Endothelial cell of umbilical vein (primary cell): Measurements from ENCODE around the gene CPNE7. TPM values are rescaled to one million over a fixed set of nuclear protein-coding genes. Genes with fewer than 3 reads are reported as not detected.
A peak's percentile ranks its signal among the peaks of the same experiment; 100 is the strongest.

Experiments used
- BruUV-seq: library from RNA; stranded (reverse); fragments of 400-500 nt; replicated peaks from 2 replicates; lab custom pipeline; 2021; lab: Mats Ljungman, UMichigan
- CTCF ChIA-PET: fragments of 300-600, 350-600 bp; sonication (Branson Sonifier 250); formaldehyde crosslinking; loops from one replicate; lab custom pipeline; 2021; ENCODE audit warnings: antibody characterized with exemption, inconsistent platforms; lab: Charles Lee
- POLR2A ChIA-PET: fragments of 300-600, 350-600 bp; sonication (Branson Sonifier 250); formaldehyde crosslinking; loops from one replicate; lab custom pipeline; 2021; ENCODE audit warnings: antibody characterized with exemption, inconsistent platforms; lab: Charles Lee
- DNase-seq: peaks from one replicate; pipeline ENCODE4 v3.0.0-alpha.2; 2011; ENCODE audit warnings: low read depth, low spot score
- FAIRE-seq: peaks from 2 replicates; lab custom pipeline; 2011; peaks lifted over from hg19 to GRCh38; lab: Jason Lieb, UNC
- H2AFZ ChIP-seq: 2 replicates; pipeline ENCODE4 v1.6.0; 2012; ENCODE audit warnings: low read depth, low read length, control low read depth, inconsistent platforms
- H3K27ac ChIP-seq: 2 replicates; pipeline ENCODE4 v1.5.1; 2011; ENCODE audit warnings: low read depth, mild to moderate bottlenecking, control low read depth, low read length, moderate library complexity; ENCODE audit not compliant: insufficient read depth
- H3K27me3 ChIP-seq, 2 experiments: 2 replicates each; pipeline versions ENCODE4 v1.6.0 to v1.6.1; 2011; ENCODE audit warnings: low read length in 2 of 2, mixed read lengths in 1 of 2; ENCODE audit not compliant: control insufficient read depth in 2 of 2, insufficient read depth in 2 of 2
- H3K36me3 ChIP-seq, 2 experiments: 2 replicates in 1 of 2; 3 replicates in 1 of 2; pipeline ENCODE4 v1.5.1; 2011; ENCODE audit warnings: low read length in 2 of 2, mild to moderate bottlenecking in 1 of 2, moderate library complexity in 1 of 2; ENCODE audit not compliant: control insufficient read depth in 2 of 2, insufficient read depth in 2 of 2; ENCODE audit errors: extremely low read depth in 1 of 2
- H3K4me1 ChIP-seq: 3 replicates; pipeline ENCODE4 v1.5.1; 2011; ENCODE audit warnings: mild to moderate bottlenecking, low read length; ENCODE audit not compliant: control insufficient read depth, insufficient read depth; ENCODE audit errors: extremely low read depth
- H3K4me2 ChIP-seq: 2 replicates; pipeline ENCODE4 v1.6.1; 2011; ENCODE audit warnings: low read length, control low read depth, mixed read lengths; ENCODE audit not compliant: insufficient read depth
- H3K4me3 ChIP-seq, 3 experiments: fragments of 200-600 bp in 1 of 3; sonication (generic), shearing (Covaris generic) in 1 of 3; replicated peaks in 1 of 3; 2 replicates each; pipeline ENCODE4 v1.5.1; 2011 to 2016; ENCODE audit warnings: control low read depth in 3 of 3, low read length in 3 of 3, mild to moderate bottlenecking in 2 of 3, inconsistent platforms in 1 of 3, low read depth in 1 of 3, moderate library complexity in 1 of 3; ENCODE audit not compliant: insufficient read depth in 1 of 3
- H3K79me2 ChIP-seq: 2 replicates; pipeline ENCODE4 v1.6.0; 2012; ENCODE audit warnings: low read length, inconsistent platforms; ENCODE audit not compliant: control insufficient read depth, insufficient read depth
- H3K9ac ChIP-seq: replicated peaks from 2 replicates; pipeline ENCODE3; 2011; ENCODE audit warnings: low read length, control low read depth; ENCODE audit not compliant: insufficient read depth; ENCODE audit errors: extremely low read depth
- H3K9me1 ChIP-seq: replicated peaks from 3 replicates; pipeline ENCODE4 v1.6.0; 2011; ENCODE audit warnings: mild to moderate bottlenecking, low read length; ENCODE audit not compliant: control insufficient read depth, insufficient read depth; ENCODE audit errors: extremely low read depth
- H3K9me3 ChIP-seq: replicated peaks from 2 replicates; pipeline ENCODE4 v1.5.1; 2012; ENCODE audit warnings: low read length, inconsistent platforms; ENCODE audit not compliant: control insufficient read depth, insufficient read depth
- H4K20me1 ChIP-seq: replicated peaks from 2 replicates; pipeline ENCODE3; 2011; ENCODE audit warnings: mild to moderate bottlenecking, low read length; ENCODE audit not compliant: control insufficient read depth, insufficient read depth; ENCODE audit errors: extremely low read depth
- FOS ChIP-seq: IDR thresholded peaks from 2 replicates; pipeline ENCODE4 v1.6.1; 2011; ENCODE audit warnings: mild to moderate bottlenecking, low read length, moderate library complexity, borderline replicate concordance; ENCODE audit not compliant: insufficient read depth
- GATA2 ChIP-seq: IDR thresholded peaks from 2 replicates; pipeline ENCODE4 v1.7.0; 2011; ENCODE audit warnings: low read depth, mild to moderate bottlenecking, moderate library complexity, mixed read lengths, low read length; ENCODE audit not compliant: insufficient read length, insufficient read depth
- JUN ChIP-seq: IDR thresholded peaks from 2 replicates; pipeline ENCODE4 v1.6.1; 2011; ENCODE audit warnings: borderline replicate concordance, low read depth; ENCODE audit not compliant: insufficient read length, insufficient read depth
- POLR2AphosphoS5 ChIP-seq: IDR thresholded peaks from 2 replicates; pipeline ENCODE4 v1.6.1; 2012; ENCODE audit warnings: low read depth, mild to moderate bottlenecking, control low read depth, low read length, moderate library complexity; ENCODE audit not compliant: insufficient read depth
- dilution Hi-C: fragments of 300-500 bp; cut with MboI; formaldehyde crosslinking; loops from one replicate; pipeline ENCODE4 v1.15.0; 2019; ENCODE audit warnings: low sequenced_read_pairs; ENCODE audit not compliant: extremely low pct_ligation_motif_present
- intact Hi-C: fragments of 100-400 bp; cut with micrococcal nuclease; formaldehyde crosslinking; loops from one replicate; pipeline ENCODE4 v1.10.0; 2022
- polyA plus RNA-seq, 4 experiments: library from polyadenylated mRNA; depleted of rRNA in 3 of 4; stranded (reverse) in 3 of 4; unstranded in 1 of 4; fragments of >200 nt; gene quantifications; 2 replicates each; pipeline versions ENCODE4 v1.2.1 to v1.2.3, GENCODE V29; 2011 to 2012; ENCODE audit warnings: missing spikeins in 1 of 4
- total RNA-seq: library from RNA; stranded (reverse); gene quantifications from 2 replicates; pipeline ENCODE4 v1.2.3, GENCODE V29; 2021
- TF ChIP-seq, protein P1 (sequence below): IDR thresholded peaks from 2 replicates; pipeline ENCODE4 v1.6.1; 2011; ENCODE audit not compliant: insufficient read depth, insufficient read length
- TF ChIP-seq, protein P2 (sequence below), 2 donors: IDR thresholded peaks; 1 replicate in 1 of 2; 2 replicates in 1 of 2; pipeline ENCODE4 v1.5.1; 2011; ENCODE audit warnings: low read length in 2 of 2, mild to moderate bottlenecking in 2 of 2, moderate library complexity in 2 of 2, control low read depth in 1 of 2, inconsistent platforms in 1 of 2, low read depth in 1 of 2; ENCODE audit not compliant: insufficient read depth in 1 of 2; ENCODE audit errors: extremely low read depth in 1 of 2

CPNE7 gene
- total and polyA plus RNA-seq, 2 donors (not counting 3 experiments of a cell fraction or from before 2014, with no cell fraction given): 2.0 to 5.9 TPM

DNA sequence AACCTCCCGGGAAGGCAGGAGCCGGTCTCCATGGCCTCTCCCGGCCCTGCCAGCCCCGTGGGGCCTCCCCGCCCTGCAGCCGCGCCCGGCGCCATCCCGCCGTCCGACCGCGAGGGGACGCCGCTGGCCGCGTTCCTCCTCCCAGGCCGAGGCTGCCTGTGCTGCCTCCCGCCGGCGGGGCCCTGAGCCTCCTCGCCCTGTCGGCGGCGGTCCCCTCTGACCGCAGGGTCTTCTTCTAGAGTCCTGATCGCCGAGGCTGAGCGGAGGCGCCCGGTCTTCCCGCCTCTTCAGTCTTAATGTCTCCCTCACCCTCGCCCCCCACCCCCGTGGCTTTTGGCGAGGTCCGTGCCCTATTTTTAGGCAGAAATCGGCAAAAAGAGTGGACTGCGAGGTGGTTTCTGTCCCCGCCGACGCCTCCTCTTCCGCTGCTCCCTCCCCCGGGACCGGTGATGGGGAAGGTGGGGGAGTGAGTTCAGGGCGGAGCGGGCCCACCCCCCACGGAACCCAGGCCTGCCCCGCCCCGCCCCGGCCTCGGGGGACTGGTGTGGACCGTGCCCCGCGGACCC lies 794 bp upstream of the CPNE7 start:
- dilution Hi-C loops (no loop called here), intact Hi-C loops (loop anchor here (1.0 to 10.0 kb wide), 2 partner anchors 67 to 150 kb away; partner anchors contain the start of genes VPS9D1 and ZNF276)
- H3K4me2 ChIP-seq: peak overlapping the region; percentile 40
- ChIA-PET POLR2A (no interaction called here), CTCF (interaction anchor here (1.0 to 1.5 kb wide), 4 partner anchors 9 to 125 kb away, joined by 3 to 4 read pairs (median 3); no protein-coding TSS in a partner anchor)
- DNase-seq (peak; percentile 63), FAIRE-seq (peak; percentile 77)
- no peak for TF ChIP-seq GATA2
- no peak for TF ChIP-seq FOS
- TF ChIP-seq JUN: no peak
- TF ChIP-seq POLR2AphosphoS5: peak; percentile 34
- TF ChIP-seq, protein P1, sequence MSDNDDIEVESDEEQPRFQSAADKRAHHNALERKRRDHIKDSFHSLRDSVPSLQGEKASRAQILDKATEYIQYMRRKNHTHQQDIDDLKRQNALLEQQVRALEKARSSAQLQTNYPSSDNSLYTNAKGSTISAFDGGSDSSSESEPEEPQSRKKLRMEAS: no peak
- TF ChIP-seq, protein P2, sequence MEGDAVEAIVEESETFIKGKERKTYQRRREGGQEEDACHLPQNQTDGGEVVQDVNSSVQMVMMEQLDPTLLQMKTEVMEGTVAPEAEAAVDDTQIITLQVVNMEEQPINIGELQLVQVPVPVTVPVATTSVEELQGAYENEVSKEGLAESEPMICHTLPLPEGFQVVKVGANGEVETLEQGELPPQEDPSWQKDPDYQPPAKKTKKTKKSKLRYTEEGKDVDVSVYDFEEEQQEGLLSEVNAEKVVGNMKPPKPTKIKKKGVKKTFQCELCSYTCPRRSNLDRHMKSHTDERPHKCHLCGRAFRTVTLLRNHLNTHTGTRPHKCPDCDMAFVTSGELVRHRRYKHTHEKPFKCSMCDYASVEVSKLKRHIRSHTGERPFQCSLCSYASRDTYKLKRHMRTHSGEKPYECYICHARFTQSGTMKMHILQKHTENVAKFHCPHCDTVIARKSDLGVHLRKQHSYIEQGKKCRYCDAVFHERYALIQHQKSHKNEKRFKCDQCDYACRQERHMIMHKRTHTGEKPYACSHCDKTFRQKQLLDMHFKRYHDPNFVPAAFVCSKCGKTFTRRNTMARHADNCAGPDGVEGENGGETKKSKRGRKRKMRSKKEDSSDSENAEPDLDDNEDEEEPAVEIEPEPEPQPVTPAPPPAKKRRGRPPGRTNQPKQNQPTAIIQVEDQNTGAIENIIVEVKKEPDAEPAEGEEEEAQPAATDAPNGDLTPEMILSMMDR (IDR thresholded peaks at IDR 0.05; ENCODE audit: extremely low read depth in 1 of 2, insufficient read depth in 1 of 2, low read depth in 1 of 2, low read length in 2 of 2): peak; percentile 83 to 89
- H3K9ac ChIP-seq: peak overlapping the region; percentile 40
- no peaks in the 10 kb centered on the region for H3K79me2 ChIP-seq
- no peaks in the 10 kb centered on the region for H3K36me3 ChIP-seq
- no peaks in the 10 kb centered on the region for H3K9me1 ChIP-seq
- H3K9me3 ChIP-seq: no peaks in the 10 kb centered on the region
- peaks cover 9% of the 10 kb centered on the region for H3K4me1 ChIP-seq
- BruUV-seq: no TSS peak
- no peaks in the 10 kb centered on the region for H4K20me1 ChIP-seq
- H2AFZ ChIP-seq: peak overlapping the region; percentile 94
- H3K27ac ChIP-seq: no peak overlapping the region
- H3K27me3 ChIP-seq: peaks cover 0 to 1% of the 10 kb centered on the region in 2 experiments
- peak overlapping the region; percentile 20 to 27 (median 21) for H3K4me3 ChIP-seq
